ENCODE data around the gene SLC5A1. TPM values are rescaled to one million over a fixed set of nuclear protein-coding genes. Genes with fewer than 3 reads are reported as not detected.

SLC5A1 gene
- total and polyA plus RNA-seq, 2 of the 8 experiments (the other 6 are each of a cell fraction or from before 2014, with no cell fraction given) = 0.06 TPM; not detected in 1

GRCh38 chr22:32069579-32070372 is 26.7 kb downstream of the SLC5A1 start (continued):
- no peak for TF ChIP-seq CHD7 (IDR thresholded peaks at IDR 0.05; ENCODE audit: insufficient replicate concordance, low read length)

Measured in H1 (cell line).